ENCODE data around the gene UNC13A.

UNC13A gene

GRCh38 chr19:17671906-17672305 is 16.2 kb downstream of the UNC13A start:
- FAIRE-seq (no peak), DNase-seq (ENCODE audit: low spot score) (no peak)

GRCh38 chr19:17669419-17669818 is 18.7 kb downstream of the UNC13A start:
- DNase-seq (ENCODE audit: low spot score) (no peak), FAIRE-seq (no peak)

- no peak for FAIRE-seq
- DNase-seq (ENCODE audit: low spot score), result no peak
Observed at GRCh38 chr19:17665058-17665457, 23.1 kb downstream of the UNC13A start.

- no peak for DNase-seq (ENCODE audit: low spot score)
- no peak for FAIRE-seq
Observed at GRCh38 chr19:17659996-17660395, 28.2 kb downstream of the UNC13A start.

- no peak for DNase-seq (ENCODE audit: low spot score)
- no peak for FAIRE-seq
Observed at GRCh38 chr19:17658666-17659065, 29.5 kb downstream of the UNC13A start.

GRCh38 chr19:17658240-17658639 is 29.9 kb downstream of the UNC13A start:
- FAIRE-seq, result no peak
- DNase-seq (ENCODE audit: low spot score), result no peak

GRCh38 chr19:17656970-17657369 is 31.2 kb downstream of the UNC13A start:
- no peak for DNase-seq (ENCODE audit: low spot score)
- FAIRE-seq, result no peak

GRCh38 chr19:17655751-17656472 is 32.2 kb downstream of the UNC13A start:
- DNase-seq (ENCODE audit: low spot score), result no peak
- FAIRE-seq, result no peak

GRCh38 chr19:17654993-17655392 is 33.2 kb downstream of the UNC13A start:
- FAIRE-seq (no peak), DNase-seq (ENCODE audit: low spot score) (no peak)

- FAIRE-seq (no peak), DNase-seq (ENCODE audit: low spot score) (no peak)
Observed at GRCh38 chr19:17652627-17653026, 35.5 kb downstream of the UNC13A start.

- no peak for FAIRE-seq
- DNase-seq (ENCODE audit: low spot score), result no peak
Observed at GRCh38 chr19:17648786-17649185, 39.4 kb downstream of the UNC13A start.

- DNase-seq (ENCODE audit: low spot score), result no peak
- no peak for FAIRE-seq
Observed at GRCh38 chr19:17648097-17648660, 40.0 kb downstream of the UNC13A start.

GRCh38 chr19:17647071-17648020 is 40.8 kb downstream of the UNC13A start:
- DNase-seq (ENCODE audit: low spot score) (no peak), FAIRE-seq (no peak)

- no peak for FAIRE-seq
- DNase-seq (ENCODE audit: low spot score), result no peak
Observed at GRCh38 chr19:17646441-17646840, 41.7 kb downstream of the UNC13A start.

GRCh38 chr19:17645339-17645963 is 42.7 kb downstream of the UNC13A start:
- no peak for DNase-seq (ENCODE audit: low spot score)
- FAIRE-seq, result no peak

GRCh38 chr19:17642656-17643055 is 45.5 kb downstream of the UNC13A start:
- FAIRE-seq, result no peak

GRCh38 chr19:17641846-17642245 is 46.3 kb downstream of the UNC13A start:
- FAIRE-seq, result no peak

More at GRCh38 chr19:17642656-17643055, 45.5 kb downstream of the UNC13A start:
- DNase-seq (ENCODE audit: low spot score), result no peak

GRCh38 chr19:17641181-17641580 is 47.0 kb downstream of the UNC13A start:
- FAIRE-seq (no peak), DNase-seq (ENCODE audit: low spot score) (no peak)

More at GRCh38 chr19:17641846-17642245, 46.3 kb downstream of the UNC13A start:
- no peak for DNase-seq (ENCODE audit: low spot score)

GRCh38 chr19:17633700-17634099 is 54.5 kb downstream of the UNC13A start:
- DNase-seq (ENCODE audit: low spot score) (no peak), FAIRE-seq (no peak)

- FAIRE-seq (no peak), DNase-seq (ENCODE audit: low spot score) (no peak)
Observed at GRCh38 chr19:17632577-17632976, 55.6 kb downstream of the UNC13A start.

- FAIRE-seq, result no peak
- DNase-seq (ENCODE audit: low spot score), result no peak
Observed at GRCh38 chr19:17629760-17630159, 58.4 kb downstream of the UNC13A start.

GRCh38 chr19:17627921-17628320 is 60.2 kb downstream of the UNC13A start:
- DNase-seq (ENCODE audit: low spot score) (no peak), FAIRE-seq (no peak)
